Stimulated activated effector memory CD8-positive, alpha-beta T cell treated with anti-CD3 and anti-CD28 coated beads, Interleukin-12 subunit alpha, Interleukin-12 subunit beta, amount 100 ng/mL, for 72 hours (primary cell): Measurements from ENCODE around the gene POMGNT2.
A peak's percentile ranks its signal among the peaks of the same experiment; 100 is the strongest.

Experiments used
- ATAC-seq: fragments of 150-1000 bp; cut with Tn5 transposase; 2 replicates; pipeline ENCODE4 v1.10.0; 2021
- DNase-seq, 2 donors: peaks; one replicate each; pipeline ENCODE4 v3.0.0; 2021 to 2022; ENCODE audit warnings: low spot score in 2 of 2
- H3K27ac Mint-ChIP-seq: one replicate; pipeline ENCODE4 v1.8.0; 2022; ENCODE audit warnings: mild to moderate bottlenecking, mixed read lengths
- H3K36me3 Mint-ChIP-seq: one replicate; pipeline ENCODE4 v1.8.0; 2022; ENCODE audit warnings: mild to moderate bottlenecking, mixed read lengths
- H3K4me1 Mint-ChIP-seq: one replicate; pipeline ENCODE4 v1.8.0; 2022; ENCODE audit warnings: mixed read lengths
- H3K4me3 Mint-ChIP-seq: one replicate; pipeline ENCODE4 v1.8.0; 2022; ENCODE audit warnings: mild to moderate bottlenecking, mixed read lengths
- H3K9me3 Mint-ChIP-seq: one replicate; pipeline ENCODE4 v1.8.0; 2022; ENCODE audit warnings: mixed read lengths

The POMGNT2 gene

DNA sequence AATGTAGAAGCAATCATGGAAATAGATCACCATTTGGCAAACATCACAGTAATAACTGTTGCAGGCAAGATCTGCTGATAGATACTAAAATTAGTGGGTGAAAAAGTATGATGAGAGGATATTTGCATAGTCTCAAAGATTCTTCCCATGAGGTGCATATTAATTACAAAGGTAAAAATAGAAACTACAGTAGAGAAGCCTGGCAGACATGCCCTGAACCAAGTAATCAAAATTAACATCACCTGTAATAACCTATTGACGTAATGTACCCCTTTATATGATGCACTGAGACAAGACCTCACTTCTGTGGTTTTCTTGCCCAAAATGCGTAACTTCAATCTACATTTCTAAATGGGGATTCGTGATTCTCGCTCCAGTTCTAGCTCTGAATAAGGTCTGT is 14.4 kb downstream of the POMGNT2 start:
- H3K27ac Mint-ChIP-seq = no peak overlapping the region
- H3K4me3 Mint-ChIP-seq = no peak overlapping the region
- H3K4me1 Mint-ChIP-seq = peaks cover 5% of the 10 kb centered on the region
- no peaks in the 10 kb centered on the region for H3K9me3 Mint-ChIP-seq
- H3K36me3 Mint-ChIP-seq = no peaks in the 10 kb centered on the region
- DNase-seq = no peak
- ATAC-seq = no peak

DNA sequence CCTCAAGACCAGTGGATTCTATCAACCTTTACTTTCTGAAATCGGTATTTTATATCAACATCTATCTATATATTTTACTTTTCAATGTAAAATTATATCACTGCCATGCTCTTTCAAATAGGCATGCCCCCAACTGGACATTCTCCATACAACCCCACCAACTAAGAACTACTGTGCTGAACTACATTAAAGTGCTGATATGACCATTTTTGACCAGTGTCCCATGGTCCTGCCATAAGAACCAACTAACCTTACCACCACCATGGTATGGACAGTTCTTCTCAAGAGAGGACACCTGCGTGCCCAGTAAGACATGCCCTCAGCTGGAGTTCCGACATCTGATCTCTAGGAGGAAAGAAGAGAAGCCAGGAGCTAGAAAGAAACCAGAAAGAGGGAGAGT is 15.6 kb downstream of the POMGNT2 start:
- DNase-seq (no peak), ATAC-seq (no peak)
- H3K9me3 Mint-ChIP-seq = no peaks in the 10 kb centered on the region
- H3K36me3 Mint-ChIP-seq = no peaks in the 10 kb centered on the region
- peaks cover 5% of the 10 kb centered on the region for H3K4me1 Mint-ChIP-seq
- H3K4me3 Mint-ChIP-seq = no peak overlapping the region
- no peak overlapping the region for H3K27ac Mint-ChIP-seq

DNA sequence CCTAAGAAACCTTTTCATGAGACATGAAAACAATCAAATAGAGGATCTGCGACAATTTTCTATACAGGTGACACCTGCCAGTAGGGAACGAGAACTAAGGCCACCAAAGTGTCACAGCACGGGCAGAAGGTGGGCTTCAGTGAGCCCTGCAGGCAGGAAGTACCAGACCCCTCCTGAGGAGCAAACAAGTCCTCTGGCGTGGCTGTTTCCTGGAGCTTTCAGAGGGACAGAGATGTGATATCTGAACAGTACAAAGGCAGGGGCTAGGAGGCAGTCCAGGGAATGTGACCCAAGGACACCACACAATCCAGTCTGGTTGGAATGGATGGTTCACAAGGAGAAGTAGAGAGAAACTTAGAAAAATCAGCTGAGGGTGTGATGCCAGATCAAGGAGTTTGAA is 16.8 kb downstream of the POMGNT2 start:
- Mint-ChIP-seq H3K27ac (no peak overlapping the region), H3K36me3 (no peaks in the 10 kb centered on the region), H3K9me3 (no peaks in the 10 kb centered on the region), H3K4me1 (no peaks in the 10 kb centered on the region), H3K4me3 (no peak overlapping the region)
- DNase-seq (no peak), ATAC-seq (no peak)

DNA sequence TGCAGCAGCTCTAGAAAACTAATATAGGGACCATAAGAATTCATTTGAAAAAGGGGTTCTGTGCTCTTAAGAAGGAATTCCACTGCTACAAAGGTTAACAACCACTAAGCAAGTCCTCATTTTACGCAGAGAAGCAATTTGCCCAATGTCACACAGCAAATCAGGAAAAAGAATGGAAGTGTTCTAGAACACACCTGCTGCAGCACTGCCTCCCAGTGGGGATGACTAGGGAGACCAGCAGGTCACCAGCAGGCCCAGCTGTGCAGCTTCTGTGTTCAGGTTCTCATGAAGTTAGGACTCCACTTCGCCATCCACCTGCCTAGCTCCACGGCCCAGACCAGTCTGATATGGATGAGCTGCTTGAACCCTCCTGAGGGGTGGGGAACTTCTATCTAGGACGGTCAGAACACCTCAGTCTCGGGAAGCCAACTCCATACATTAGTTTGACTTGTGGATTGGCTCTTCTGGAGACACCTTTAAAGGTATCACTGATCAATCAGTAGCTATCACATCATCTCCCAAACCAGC is 18.6 kb downstream of the POMGNT2 start:
- H3K27ac Mint-ChIP-seq = no peak overlapping the region
- ATAC-seq = no peak
- H3K9me3 Mint-ChIP-seq = no peaks in the 10 kb centered on the region
- H3K4me1 Mint-ChIP-seq = no peaks in the 10 kb centered on the region
- H3K36me3 Mint-ChIP-seq = no peaks in the 10 kb centered on the region
- DNase-seq = peak in 1 of 2 donors; percentile 25
- H3K4me3 Mint-ChIP-seq = no peak overlapping the region

DNA sequence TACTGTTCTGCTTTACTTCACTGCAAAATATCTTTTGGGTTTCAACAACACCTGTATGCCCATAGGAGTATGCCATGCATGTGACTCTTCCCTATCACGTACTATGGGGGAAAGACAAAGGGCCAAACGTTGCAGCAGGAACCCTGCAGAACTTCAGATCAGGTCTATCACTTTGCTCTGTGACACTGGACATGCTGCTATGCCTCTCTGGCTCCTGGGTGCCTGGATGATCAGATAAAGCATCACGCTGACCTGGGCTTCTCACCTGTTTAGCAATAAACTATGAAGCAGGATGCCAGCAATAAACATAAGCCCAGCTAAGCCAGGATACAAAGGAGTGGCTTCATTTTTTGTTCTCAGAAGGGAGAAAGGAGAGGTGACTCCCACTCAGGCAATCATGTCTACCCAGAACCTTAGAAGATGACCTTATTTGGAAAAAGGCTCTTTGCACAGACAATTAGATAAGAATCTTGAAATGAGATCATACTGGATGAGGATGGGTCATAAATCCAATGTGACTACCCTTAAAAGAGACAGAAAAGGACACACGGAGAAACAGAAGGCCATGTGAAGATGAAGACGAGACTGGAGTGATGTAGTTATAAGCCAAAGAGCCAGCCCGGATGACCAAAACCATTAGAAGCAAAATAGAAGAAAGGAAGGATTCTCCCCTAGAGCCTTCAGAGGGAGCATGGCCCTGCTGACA is 19.3 kb downstream of the POMGNT2 start:
- ATAC-seq (no peak), DNase-seq (peak in 1 of 2 donors; percentile 39)
- Mint-ChIP-seq H3K4me3 (no peak overlapping the region), H3K36me3 (no peaks in the 10 kb centered on the region), H3K9me3 (no peaks in the 10 kb centered on the region), H3K4me1 (no peaks in the 10 kb centered on the region), H3K27ac (no peak overlapping the region)

DNA sequence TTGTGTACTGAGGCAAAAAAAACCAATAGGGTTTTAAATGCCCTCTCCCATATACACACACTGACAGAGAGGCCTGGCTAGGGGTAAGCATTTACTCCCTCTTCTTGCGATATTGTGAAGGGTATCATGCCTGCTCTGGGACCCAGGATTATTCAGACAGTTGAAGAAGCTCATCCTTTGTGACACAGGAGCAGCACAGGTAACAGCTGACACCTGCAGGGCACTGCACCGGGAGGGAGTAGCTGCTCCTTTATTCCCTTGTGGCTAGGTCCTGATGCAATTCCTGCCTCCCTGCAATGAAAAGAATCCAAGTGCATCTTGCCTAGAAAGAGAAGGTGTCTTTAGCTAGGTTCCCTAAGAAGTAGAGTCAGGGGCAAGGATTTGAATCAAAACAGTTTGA is 23.4 kb downstream of the POMGNT2 start:
- Mint-ChIP-seq H3K9me3 (no peaks in the 10 kb centered on the region), H3K4me1 (no peaks in the 10 kb centered on the region), H3K36me3 (no peaks in the 10 kb centered on the region), H3K27ac (no peak overlapping the region), H3K4me3 (no peak overlapping the region)
- ATAC-seq (no peak), DNase-seq (no peak)

DNA sequence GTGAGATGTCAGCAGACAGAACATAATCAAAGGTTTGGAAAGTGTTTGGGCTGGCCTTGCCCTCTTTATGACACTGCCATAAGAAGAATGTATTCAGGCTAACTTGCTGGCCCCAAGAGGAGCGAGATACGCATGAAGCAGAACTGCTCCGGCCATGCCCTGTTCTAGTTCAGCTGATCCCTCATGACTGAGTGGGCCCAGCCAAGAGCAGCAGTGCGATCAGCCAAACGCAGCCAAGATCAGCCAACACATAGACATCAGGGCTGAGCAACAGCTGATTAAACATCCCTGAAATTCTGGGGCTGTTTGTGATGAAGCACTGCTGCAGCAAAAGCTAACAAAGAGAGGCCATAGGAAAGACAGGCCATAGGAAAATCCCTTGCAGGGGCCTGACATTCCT is 24.1 kb downstream of the POMGNT2 start:
- Mint-ChIP-seq H3K4me1 (no peaks in the 10 kb centered on the region), H3K9me3 (no peaks in the 10 kb centered on the region), H3K27ac (no peak overlapping the region), H3K4me3 (no peak overlapping the region), H3K36me3 (no peaks in the 10 kb centered on the region)
- no peak for ATAC-seq
- DNase-seq = no peak

DNA sequence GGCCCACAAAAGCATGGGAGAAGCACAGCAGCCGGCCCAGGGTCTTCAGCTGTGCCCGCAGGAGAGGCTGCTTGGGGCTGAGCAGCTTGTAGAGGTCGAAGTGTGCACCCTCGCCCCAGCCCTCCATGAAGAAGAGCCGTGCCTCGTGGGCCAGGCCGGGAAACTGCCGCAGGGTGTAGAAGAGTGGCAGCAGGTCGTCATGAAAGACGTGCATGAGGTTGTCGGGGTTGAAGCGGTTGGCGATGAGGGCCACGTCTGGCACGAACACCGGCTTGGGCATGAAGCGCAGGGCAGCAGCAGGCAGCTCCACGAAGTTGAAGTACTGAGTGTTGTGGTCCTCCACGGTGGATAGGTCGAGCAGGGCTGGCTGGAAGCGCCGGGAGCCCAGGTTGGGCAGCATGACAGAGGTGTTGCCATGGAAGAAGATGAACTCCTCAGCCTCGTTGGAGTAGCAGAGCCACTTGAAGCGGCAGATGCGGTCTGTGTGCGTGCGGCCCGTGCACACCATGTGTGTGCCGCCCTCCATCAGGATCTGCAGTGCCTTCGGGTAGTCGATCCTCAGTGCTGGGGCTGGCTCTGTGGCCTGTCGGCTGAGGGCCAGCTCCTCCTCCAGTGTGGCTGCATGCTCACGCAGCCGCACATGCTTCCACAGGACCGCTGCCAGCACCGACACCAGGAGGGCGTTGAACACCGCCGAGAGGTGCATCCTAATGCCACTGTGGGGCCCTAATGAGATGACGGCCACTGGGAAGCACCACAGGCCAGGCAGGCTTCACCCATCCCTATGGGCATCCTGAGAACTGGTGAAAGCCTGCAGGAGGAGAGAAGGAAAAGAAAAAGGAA is 24.9 kb downstream of the POMGNT2 start:
- H3K9me3 Mint-ChIP-seq = no peaks in the 10 kb centered on the region
- ATAC-seq (no peak), DNase-seq (peak in 1 of 2 donors; percentile 32)
- H3K36me3 Mint-ChIP-seq = no peaks in the 10 kb centered on the region
- H3K27ac Mint-ChIP-seq = no peak overlapping the region
- no peaks in the 10 kb centered on the region for H3K4me1 Mint-ChIP-seq
- no peak overlapping the region for H3K4me3 Mint-ChIP-seq

DNA sequence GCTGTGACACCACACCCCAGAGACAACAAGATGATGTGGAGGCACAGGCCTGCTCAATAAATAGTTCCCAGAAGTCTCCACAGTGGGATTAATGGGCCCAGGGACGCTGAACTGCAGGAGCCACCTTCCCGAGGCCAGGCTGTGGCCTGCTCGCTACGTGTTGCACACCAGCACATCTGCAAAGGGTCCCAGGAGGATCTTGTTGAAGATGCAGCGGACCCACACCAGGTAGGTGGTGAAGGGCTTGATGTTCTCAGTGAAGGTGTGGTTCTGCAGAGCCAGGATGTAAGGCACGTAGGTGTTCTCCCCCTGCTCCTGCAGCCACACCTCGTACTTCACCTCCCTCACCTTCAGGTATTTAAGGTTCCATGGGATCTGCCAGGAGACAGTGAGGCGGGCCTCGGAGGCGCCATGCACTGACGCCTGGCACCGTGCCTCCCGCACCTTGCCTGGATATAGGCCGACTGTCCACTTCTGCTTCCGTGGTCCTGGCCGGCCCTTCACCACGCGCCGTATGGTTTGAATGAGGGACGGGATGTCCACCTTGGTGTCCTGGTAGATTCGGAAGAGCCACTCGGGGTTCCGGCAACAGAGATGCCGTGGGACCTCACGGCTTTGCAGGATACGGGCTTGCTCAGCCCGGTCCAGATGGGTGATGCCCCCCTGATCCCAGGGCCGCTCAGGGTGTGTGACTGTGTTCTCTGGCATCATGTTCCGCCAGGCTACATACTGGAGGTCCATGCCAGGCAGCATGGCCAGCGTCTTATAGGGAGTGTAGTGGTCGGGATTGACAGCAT is 26.1 kb downstream of the POMGNT2 start:
- H3K27ac Mint-ChIP-seq = no peak overlapping the region
- no peaks in the 10 kb centered on the region for H3K4me1 Mint-ChIP-seq
- H3K9me3 Mint-ChIP-seq = no peaks in the 10 kb centered on the region
- no peak for DNase-seq
- ATAC-seq = no peak
- H3K4me3 Mint-ChIP-seq = no peak overlapping the region
- no peaks in the 10 kb centered on the region for H3K36me3 Mint-ChIP-seq

DNA sequence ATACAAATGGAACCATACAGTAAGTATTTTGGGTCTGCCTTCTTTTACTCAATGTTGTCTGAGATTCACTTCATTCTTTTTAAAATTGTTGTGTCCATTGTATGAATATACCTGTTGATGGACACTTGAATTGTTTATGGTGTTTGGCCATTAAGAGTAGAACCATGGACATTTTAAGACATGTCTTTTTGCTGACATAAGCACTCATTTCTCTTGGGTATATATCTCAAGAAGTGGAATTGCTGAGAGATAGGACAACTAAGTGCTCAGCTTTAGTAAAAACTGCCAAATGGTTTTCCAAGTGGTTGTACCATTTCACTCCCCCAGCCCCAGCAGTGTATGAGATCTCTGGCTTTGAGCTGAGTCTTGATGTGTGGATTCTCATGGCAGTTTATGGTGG is 28.2 kb downstream of the POMGNT2 start:
- H3K9me3 Mint-ChIP-seq = no peaks in the 10 kb centered on the region
- no peak overlapping the region for H3K27ac Mint-ChIP-seq
- H3K4me3 Mint-ChIP-seq = no peak overlapping the region
- DNase-seq (no peak), ATAC-seq (no peak)
- no peaks in the 10 kb centered on the region for H3K4me1 Mint-ChIP-seq
- H3K36me3 Mint-ChIP-seq = no peaks in the 10 kb centered on the region

DNA sequence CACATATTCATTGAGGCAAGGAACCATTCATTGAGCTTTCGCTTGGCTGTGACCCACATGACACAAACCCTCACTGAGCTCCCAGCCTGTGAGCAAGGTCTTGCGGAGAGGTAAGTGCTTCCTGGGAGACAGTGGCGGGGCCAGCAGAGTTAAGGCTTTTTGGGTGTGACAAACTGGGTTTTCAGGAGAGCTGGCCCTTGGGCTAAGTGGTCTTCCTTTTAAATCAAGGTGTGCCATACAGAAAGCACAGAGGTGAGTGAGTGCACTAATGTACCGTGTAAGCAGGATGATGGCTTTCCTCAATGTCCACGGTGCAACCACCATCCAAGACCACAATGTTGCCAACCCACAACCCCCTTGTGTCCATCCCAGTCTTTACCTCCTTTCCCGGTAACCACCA is 28.6 kb downstream of the POMGNT2 start:
- no peaks in the 10 kb centered on the region for H3K4me1 Mint-ChIP-seq
- H3K27ac Mint-ChIP-seq = no peak overlapping the region
- no peak for DNase-seq
- no peaks in the 10 kb centered on the region for H3K9me3 Mint-ChIP-seq
- no peaks in the 10 kb centered on the region for H3K36me3 Mint-ChIP-seq
- H3K4me3 Mint-ChIP-seq = no peak overlapping the region
- ATAC-seq = no peak

DNA sequence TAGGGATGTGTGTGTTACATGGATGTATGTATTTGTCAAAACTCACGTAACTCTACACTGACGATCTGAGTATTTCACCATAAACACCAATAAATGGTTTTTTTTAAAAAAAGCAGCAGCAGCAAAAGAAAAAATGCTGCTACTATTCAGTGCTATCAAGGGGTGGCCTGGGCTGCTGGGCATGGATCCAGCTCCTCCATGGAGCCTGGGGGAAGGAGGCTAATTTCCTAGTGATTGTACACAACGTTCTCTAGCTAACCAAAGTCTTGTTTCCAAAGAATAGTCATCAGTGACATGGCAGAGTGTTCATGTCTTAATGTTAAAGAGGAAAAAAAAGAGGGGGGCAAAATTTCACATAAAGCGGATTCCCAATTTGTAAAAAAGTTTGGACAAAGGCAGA is 29.0 kb downstream of the POMGNT2 start:
- Mint-ChIP-seq H3K4me3 (no peak overlapping the region), H3K27ac (no peak overlapping the region), H3K4me1 (no peaks in the 10 kb centered on the region), H3K36me3 (no peaks in the 10 kb centered on the region), H3K9me3 (no peaks in the 10 kb centered on the region)
- no peak for ATAC-seq
- no peak for DNase-seq

DNA sequence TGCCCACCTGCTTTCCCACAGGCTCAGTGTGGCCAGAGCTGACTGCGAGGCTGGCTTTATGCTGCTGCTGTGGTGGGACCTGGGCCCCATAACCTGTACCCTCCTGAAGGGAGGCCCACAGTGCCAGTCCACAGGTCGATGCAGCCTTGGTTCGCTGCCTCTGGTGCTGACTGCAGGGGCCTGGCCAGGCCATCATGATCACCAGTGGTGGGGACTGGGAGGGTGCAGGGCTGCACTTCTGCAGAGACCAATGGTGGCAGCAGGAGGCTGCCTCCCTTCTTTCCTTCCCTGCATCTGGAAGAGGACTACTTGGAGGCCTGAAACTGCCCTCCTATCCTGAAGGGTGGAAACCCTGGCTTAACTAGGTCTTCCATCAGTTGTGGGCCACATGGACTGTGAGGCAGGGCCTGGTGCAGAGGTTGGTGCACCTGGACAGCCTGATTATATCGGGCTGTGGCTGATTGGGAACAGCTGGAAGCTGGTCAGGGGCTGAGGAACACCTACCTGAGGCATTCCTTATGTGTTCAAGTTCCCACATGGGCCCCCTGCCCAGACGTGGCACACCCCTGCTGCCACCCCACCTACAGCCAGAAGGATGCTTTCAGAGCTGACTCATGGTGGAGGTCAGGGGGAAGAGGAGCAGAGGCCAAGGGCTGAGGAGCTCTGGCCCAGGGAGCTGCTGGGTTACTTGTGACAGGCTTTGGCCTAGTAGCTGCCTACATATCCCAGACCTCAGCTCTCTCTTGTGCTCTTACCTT is 29.8 kb downstream of the POMGNT2 start:
- H3K9me3 Mint-ChIP-seq = no peaks in the 10 kb centered on the region
- ATAC-seq (peak; percentile 12), DNase-seq (no peak)
- no peaks in the 10 kb centered on the region for H3K4me1 Mint-ChIP-seq
- H3K36me3 Mint-ChIP-seq = no peaks in the 10 kb centered on the region
- no peak overlapping the region for H3K4me3 Mint-ChIP-seq
- H3K27ac Mint-ChIP-seq = no peak overlapping the region

DNA sequence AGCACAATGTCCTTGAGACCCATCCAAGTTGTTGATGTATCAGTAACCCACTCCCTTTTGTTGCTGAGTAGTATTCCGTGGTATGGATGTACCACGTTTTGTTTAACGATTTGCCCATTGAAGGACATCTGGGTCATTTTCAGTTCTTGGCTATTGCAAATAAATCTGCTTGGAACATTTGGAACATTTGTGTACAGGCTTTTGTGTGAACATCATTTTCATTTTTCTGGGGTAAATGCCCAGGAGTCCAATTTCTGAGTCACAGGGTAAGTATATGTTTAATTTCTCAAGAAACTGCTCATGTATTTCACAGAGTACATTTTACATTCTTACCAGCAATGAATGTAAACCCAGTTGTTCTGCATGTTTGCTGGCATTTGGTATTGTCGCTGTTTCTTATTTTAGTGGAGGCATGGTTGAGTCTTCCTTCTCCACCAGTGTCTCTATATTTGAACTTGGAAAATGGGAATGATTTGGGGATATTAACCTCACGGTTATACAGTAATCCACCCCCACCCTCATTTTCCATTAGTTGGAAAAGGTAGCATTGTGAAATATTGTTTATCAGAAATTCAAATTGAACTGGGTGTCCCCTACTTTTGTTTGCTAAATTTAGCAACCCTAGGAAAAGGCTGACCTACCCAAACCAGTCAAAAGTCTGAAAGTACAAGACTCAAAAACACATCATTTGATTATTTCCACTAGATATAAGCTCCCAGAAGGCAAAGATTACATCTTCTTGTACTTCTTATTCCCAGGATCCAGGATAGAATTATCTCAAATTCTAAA is 30.8 kb downstream of the POMGNT2 start:
- Mint-ChIP-seq H3K4me3 (no peak overlapping the region), H3K4me1 (no peaks in the 10 kb centered on the region), H3K36me3 (no peaks in the 10 kb centered on the region), H3K9me3 (no peaks in the 10 kb centered on the region), H3K27ac (no peak overlapping the region)
- ATAC-seq (no peak), DNase-seq (no peak)
